HG03066 (cell line): ENCODE results near the gene CARMIL1.

ENCODE experiments used
- ATAC-seq: cut with Tn5 transposase; IDR thresholded peaks from one replicate; pipeline ENCODE4 v1.9.1; 2021; ENCODE audit warnings: low read depth; ENCODE audit not compliant: unreplicated experiment

CARMIL1 gene

DNA sequence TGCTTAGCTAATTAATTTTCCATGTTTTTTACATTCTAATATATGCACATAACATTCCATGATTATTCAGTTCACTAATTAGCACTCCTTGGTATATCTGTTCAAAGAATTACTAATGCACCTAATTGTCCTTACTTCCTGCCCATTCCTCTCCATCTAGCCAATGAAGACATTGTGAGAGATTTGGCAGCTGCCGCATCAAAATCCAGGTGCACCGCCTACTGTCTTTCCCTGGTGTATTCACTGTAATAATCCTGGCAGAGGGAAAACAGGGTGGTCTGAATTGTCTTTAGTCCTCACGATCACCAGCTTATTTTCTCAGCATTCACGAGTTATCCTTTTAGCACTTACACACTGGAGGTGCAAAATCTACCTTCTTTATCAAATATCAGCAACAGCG is 311.8 kb downstream of the CARMIL1 start:
- no peak for ATAC-seq

DNA sequence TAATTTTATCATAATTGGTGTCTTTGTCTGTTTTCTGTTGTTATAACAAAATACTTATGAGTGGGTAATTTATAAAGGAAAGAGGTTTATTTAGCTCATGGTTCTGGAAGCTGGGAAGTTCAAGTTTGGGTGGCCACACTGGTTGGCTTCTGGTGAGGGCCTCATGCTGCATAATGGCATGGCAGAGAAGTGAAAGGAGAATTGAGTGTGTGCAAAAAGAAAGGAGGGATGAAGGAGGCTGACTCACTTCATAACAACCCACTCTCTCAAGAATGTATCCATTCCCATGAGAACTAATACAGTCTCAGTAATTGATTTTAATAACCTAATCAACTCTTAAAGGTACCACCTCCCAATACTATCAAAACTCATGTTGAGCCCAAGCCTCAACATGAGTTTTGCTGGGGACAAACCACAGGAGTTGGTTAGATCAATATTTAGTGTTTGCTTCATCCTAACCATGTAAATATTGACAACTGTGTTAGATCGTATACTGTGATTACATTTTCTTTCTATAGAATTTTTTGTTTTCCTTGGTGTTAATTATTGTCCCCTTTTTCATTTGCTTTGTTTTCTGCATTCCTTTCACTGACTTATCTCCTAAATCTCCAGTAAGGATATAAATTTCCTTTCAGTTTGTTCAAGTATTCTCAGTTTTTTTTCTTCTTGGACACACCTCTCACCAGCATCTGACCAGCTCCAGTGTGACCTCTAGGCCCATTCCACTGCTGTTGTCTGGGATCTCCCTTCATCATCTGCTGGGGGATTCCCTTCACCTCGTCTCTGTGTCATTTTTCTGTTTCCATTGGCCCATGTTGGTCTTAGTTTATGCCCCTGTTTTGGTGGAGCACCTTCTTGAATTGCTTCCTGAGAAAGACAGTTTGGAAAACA is 318.0 kb downstream of the CARMIL1 start:
- ATAC-seq, result no peak

DNA sequence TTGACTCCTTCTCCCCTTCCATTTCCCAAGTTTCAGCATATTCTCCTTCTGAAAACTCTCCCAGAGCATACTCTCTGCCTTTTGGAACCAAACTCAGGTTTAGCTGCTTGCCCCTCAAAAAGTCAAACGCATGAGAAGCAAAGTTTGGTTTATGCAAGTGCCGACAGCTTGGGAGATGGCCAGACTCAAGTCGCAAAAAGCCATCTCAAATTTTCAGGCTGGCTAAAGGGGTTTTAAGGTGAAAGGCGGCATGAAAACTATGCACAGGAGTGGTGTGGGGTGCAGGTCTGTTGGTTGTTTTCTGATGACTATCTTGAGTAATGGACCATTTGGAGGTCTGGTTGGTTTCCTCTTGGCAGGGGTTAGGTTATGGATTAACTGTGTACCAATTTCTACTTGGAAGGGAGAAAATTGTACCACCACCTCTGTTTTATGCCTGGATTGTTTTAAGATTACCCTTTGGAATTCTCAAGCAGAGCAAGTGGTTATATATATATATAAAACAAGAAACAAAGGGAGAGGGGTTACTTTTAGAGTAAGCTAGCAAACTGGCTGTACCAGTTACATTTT is 320.4 kb downstream of the CARMIL1 start:
- ATAC-seq, result no peak

DNA sequence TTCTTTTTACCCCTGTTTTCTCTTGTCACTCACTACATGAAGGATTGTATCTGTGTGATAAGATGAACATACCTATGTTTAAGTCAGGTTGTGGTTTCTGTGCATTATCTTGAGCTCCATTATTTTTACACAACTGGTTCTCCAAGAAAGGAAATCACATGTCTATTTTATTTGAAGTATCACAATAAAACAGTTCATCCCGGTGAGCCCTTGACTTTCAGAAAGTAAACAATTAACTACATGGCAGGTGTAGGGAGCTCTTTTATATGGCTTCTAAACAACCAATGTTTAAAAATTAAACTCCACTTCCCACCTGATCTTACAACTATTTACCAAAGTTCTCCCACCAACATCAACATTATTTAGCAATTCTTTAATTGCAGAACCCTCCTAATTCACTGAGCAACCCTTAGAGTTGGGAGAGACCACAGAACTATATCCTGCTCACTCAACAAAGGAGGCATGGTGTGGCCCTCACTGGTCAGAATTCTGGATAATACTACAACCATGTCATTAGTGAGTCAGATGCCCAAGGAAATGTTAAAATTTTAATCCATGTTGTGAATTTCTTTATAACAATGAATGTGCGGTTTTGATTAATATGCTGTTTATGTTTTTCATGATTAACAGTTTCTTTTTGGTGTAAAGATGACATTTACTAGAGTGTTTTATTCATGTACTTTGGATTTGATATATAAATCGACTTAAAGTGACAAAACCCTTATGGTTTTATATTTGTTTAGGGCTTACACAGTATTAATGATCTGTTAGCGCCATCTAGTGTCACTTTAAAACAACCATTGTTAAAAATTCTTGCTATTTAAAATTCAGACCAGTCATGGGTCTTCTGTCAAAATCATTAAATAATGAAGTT is 322.9 kb downstream of the CARMIL1 start:
- no peak for ATAC-seq

DNA sequence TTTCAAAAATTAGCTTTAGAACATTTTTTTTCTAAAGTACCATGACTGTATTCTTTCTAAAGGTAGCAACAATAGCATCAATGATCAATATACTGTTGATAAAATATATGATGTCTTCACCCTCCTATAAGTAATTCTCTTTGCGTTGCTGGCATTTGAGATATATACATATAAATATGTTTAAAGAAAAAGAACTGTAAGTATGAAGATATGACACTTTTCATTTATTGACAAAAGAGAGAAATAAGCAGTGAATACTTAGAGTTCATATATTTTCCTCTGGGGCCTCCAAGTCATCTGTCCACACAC is 323.5 kb downstream of the CARMIL1 start:
- ATAC-seq, result no peak

DNA sequence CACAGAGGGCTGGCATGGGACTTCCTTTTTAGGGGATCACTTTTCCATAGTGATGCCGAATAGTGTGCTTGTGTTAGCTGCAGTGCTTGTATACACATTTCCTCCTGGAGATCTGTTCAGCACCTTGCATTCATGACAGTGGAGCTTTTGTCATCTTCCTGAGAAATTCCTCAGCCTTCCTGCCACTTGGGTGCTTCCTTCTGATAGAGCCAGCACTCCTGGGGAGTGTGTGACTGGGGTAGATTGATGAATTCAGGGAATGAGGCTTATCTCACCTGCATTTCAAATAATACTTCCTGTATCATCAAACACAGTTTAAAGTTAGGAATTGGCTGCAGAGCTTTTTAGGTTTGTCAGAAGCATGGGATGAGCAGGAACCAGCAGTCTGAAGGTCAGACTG is 324.1 kb downstream of the CARMIL1 start:
- no peak for ATAC-seq

DNA sequence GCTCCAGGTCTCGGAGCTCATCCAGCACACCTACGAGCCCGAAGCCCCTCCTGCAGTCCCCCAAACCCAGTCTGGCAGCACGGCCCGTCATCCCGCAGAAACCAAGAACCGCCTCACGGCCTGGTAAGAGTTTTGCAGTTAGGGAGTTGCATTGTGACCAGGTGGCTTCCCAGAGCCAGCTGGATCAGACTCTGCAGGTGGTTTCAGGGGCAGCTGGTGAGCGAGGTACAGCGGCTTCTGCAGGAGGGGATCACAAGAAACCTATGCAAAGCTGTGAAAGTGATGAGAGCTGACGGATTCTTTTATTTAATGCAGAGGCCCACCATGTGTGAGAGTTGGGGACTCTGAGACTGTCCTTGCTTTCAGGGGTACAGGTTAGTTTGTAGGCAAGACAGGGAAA is 327.0 kb downstream of the CARMIL1 start:
- ATAC-seq, result no peak

DNA sequence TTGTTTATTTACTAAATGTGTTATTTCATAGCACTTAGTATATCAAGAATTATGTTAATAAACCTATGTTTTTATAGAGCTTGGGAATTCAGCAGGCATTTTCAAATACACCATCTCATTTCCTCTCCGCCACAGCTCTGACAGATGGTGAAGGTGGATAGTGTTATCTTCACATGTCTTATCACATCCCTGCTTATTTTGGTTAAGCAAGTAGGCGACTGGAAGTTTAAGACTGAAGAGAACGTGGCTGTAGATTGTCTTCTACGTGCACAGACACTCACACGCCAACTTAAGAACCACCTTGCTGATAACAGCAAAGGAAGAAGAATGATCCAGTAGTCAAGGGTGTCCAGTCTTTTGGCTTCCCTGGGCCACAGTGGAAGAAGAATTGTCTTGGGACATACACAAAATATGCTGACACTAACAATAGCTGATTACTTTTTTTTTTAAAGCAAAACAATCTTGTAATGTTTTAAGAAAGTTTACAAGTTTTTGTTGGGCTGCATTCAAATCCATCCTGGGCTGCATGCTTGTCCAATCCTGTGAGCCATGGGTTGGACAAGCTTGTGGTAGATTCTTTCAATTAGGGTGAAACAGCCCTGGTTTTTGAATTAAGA is 329.5 kb downstream of the CARMIL1 start:
- no peak for ATAC-seq

DNA sequence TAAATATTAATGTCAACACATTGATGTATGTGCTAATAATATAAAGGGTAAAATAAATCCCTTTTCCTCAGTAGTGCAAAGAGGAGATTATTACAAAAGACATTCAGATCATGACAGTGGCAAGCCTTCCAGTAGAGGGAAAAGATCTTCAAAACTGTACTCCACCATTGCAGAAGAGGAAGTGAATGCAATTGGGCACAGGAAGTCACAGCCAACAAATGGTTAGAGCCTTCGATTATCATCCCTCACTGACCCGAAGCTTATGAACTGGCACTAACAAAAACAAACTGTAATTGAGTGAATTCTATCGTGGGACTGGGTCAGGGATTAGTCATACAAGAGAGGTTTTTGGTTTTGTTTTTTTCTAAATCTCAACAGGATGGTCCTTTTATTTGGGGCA is 333.5 kb downstream of the CARMIL1 start:
- no peak for ATAC-seq

DNA sequence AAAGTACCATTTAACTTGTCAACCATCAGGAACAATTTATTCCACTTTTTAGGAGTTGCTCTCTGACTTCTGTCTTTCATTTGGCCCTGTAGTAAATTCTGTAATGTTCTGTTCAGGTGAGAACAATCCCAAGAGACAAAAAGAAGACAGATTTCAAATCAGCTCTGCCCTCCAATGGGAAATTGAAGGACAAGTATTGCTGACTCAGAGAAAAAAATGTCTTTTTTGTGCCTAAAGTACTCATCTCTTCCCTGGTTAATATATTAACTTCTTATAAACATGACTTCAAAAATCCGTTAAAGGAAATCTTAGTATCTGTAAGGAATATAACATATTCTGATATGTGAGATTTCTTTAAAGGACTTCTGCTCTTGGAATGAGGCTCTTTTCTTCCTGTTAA is 334.2 kb downstream of the CARMIL1 start:
- no peak for ATAC-seq

DNA sequence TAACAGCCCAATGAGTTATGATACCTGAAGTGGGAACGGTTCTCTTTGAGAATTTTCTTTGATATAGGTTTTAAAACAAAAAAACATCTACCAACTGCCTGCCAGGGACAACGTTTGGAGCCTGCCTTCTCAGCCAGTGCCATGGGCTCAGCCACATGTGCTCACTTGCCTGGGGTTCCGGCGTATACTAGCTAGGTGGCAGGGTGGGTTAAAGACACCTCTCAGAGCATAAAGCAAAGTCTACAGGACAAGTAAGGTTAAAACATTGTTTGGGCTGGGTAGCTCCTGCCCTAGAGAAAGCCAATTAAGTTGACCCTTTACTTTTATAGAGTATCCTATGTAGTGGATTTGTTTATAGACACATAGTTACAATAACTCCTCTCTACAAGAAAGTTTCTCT is 334.9 kb downstream of the CARMIL1 start:
- no peak for ATAC-seq

DNA sequence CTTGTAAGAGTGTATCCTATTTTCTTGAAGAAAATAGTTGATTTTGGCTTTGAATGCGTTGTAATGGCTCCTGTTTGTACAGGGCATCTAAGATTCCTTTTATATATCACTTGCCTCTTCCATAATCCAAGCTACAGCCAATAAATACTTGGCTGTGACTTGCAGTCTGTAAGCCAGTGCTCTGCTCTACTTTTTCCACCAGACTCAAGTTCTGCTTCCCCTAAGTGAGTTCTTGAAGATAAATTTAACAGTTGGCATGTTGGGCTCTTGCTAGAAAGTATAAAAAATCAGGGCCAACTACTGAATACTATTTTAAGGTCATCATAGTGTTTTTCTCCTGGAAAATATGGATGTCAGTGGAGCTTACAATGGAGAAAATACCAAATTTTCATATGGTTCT is 336.3 kb downstream of the CARMIL1 start:
- no peak for ATAC-seq

DNA sequence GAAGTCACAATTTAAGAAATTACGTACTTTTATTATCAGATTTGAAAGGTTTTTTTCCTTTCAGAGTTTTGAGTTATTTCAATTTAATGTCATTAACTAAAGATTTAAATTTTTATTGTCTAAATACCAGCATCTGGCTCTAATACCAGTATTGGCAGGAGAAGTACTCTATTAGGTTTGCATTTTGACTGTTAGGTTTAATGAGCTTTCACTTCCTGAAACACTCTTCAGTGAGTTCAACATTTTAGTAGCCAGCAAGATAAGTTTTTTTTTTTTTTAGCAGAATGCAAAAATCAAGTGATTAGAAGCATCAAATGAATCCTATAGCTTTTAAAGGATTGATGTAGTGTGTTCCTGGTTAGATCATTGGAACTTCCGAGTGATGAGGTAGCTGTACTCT is 338.8 kb downstream of the CARMIL1 start:
- ATAC-seq, result no peak

DNA sequence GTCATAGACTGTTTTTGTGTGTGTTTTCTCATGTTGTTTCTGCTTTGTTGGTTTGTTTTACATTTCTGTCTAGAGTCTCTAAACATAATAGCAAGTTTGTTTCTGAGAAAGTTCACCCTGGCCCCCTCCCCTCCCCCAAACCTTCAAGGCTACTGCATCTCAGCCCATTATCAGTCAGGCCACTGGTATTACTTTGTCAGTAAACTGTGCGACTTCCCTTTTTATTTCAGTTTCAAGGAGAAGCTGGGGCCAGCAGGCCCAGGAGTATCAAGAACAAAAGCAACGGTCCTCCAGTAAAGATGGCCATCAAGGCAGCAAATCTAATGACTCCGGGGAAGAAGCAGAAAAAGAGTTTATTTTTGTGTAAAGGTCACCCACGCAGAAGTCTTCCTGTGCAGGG is 340.0 kb downstream of the CARMIL1 start:
- no peak for ATAC-seq

DNA sequence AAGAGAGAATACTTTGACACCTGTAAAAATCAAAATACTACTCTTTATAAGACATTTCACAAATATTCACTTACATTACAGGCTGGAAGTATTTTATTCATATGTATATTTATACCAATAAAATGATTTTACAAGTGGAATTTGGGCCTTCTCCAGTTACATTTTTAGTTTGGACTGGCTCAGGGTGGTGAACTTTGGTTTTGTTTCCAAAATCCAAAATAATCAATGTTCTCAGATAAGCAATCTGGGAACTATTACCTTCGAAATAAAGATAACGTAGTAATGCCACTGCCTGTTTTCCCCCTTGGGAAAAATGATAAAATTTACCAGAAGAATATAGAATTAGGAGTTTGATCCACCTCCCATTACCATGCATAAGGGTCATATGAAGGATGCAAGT is 341.2 kb downstream of the CARMIL1 start:
- ATAC-seq, result no peak

DNA sequence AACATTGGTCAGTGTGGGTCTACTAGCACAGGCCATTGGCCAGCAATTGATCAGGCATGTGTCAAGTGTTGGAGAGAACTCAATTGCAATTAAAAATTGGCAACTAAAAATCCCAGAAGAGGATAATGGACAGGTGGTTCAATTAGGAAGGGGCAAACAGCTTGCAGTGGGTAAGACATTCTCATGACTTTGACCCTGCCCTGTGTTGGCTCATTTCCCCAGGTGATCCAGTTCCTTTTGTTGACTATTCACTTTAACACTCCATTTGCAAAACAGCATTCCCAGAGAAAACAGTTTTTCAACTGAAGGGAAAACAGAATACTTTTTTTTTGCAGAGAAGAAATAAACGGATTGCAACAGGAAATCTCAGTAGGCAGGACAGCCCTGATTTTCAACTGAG is 343.9 kb downstream of the CARMIL1 start:
- ATAC-seq, result no peak

DNA sequence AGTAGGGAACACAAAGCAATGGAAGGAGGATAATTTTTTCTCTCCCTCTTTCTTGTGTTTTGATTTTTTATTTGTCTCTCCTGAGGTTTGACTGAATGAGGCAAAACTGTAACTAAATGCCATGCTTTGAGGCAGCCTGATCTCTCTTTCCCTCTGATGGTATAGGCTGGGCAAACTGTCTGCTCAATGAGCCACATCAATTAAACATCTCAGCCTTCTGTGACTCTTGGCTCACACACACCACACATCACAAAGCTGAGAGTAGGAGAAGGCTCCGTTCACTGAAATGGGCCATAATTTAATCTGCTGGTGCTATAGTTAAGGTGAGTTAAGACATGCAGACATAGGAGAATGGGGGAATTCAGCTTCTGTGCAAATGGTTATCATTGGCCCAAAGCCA is 344.7 kb downstream of the CARMIL1 start:
- no peak for ATAC-seq

DNA sequence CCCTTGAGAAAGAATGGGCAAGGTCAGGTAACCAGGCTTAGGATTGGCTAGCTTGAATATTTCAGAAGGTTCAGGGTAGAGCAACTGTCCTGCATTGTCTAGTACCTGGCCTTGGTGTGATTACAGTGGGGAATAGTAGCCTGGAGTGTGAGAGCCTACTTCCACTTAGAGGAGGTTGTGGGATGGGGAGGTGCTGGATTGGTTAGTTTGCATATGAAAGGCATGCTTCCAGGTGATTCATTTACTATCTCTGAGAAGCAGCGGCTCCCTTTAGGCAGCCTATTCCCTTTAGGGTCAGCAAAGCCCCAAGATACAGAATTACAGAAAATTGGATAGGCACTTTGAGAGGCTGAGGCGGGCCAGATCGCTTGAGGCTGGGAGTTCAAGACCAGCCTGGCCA is 347.8 kb downstream of the CARMIL1 start:
- no peak for ATAC-seq

DNA sequence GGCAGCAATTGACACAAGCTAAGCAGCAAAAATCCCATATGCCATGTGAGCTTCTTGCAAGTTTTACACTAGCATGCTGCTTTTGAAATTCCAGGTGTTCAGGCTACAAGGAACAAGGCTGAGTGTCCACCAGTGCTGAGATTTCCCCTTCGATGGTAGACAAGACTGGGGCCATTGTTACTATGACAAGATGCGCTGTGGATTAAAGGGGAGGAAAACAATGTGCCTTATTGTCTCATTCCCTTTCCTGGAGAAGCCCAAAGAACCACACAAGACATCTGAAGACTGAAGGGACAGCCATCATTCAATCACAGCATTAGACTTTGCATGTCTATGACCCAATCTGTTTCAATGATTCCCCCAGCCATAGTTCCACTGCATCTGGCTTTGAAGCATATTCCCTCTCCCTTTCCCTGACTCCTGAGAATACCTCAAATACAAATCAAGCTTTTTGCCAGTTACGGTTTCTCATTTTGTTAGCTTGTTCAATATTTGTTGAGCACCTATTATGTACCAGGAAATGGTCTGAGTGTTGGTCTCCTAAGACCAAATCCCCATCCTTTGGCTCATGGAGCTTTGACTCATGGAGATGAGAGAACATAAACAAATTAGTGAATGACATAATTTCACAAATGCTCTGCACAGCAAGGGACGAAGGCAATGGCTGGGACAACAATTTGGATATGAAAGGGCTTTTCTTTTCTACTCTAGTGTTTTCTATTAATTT is 349.5 kb downstream of the CARMIL1 start:
- ATAC-seq, result no peak

DNA sequence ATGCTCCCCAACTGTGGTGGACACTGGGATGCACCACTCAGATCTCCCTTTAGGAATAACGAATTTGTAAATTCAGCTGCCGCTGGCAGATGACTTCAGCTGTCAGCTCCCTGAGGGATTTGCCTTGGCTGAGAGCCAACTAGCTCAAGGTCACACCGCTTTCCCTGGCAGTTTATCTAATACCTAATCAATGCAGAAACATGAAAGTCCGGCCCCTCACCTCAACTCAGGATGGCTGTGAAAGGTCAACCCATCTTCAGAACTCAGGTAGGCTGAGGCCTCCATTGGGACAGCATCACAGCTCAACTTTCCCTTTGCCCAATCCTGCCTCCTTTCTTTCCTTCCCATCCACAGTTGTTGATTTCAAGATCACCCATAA is 350.0 kb downstream of the CARMIL1 start:
- ATAC-seq, result no peak
